Measurements from ENCODE around the gene TMEM120B. TPM values are rescaled to one million over a fixed set of nuclear protein-coding genes. Genes with fewer than 3 reads are reported as not detected.

TMEM120B gene
- total and polyA plus RNA-seq, 2 of the 13 experiments (the other 11 are each of a cell fraction or from before 2014, with no cell fraction given) = 7.1 to 12.9 TPM

GRCh38 chr12:121811434-121812319 lies 99.1 kb downstream of the TMEM120B start (continued):
- no peak for TF ChIP-seq ZNF367 (CRISPR knock-in tag; IDR thresholded peaks at IDR 0.05; ENCODE audit: borderline replicate concordance)
- TF ChIP-seq ZNF605 (CRISPR knock-in tag; IDR thresholded peaks at IDR 0.05) = no peak
- no peak for TF ChIP-seq ZNF264 (CRISPR knock-in tag; IDR thresholded peaks at IDR 0.05)
- TF ChIP-seq MAFG (CRISPR knock-in tag; IDR thresholded peaks at IDR 0.05) = no peak
- TF ChIP-seq ZNF564 (CRISPR knock-in tag; IDR thresholded peaks at IDR 0.05) = peak; percentile 98; the same call in 1 of the 2 replicates
- TF ChIP-seq ZNF577 (CRISPR knock-in tag; IDR thresholded peaks at IDR 0.05; ENCODE audit: borderline replicate concordance, low read depth) = no peak
- TF ChIP-seq ZNF281 (CRISPR knock-in tag; IDR thresholded peaks at IDR 0.05; ENCODE audit: borderline replicate concordance) = peak; percentile 79; the same call in 1 of the 2 replicates
- TF ChIP-seq SRSF1 (optimal IDR thresholded peaks at IDR 0.05; ENCODE audit: low read depth, low read length) = peak; percentile 44
- no peak for TF ChIP-seq SALL2 (CRISPR knock-in tag; IDR thresholded peaks at IDR 0.05)
- no peak for TF ChIP-seq FOXO1 (CRISPR knock-in tag; IDR thresholded peaks at IDR 0.05)
- no peak for TF ChIP-seq ZNF691 (CRISPR knock-in tag; IDR thresholded peaks at IDR 0.05; ENCODE audit: borderline replicate concordance, low read depth)
- TF ChIP-seq ELF1 (CRISPR knock-in tag; IDR thresholded peaks at IDR 0.05) = no peak
- TF ChIP-seq ZNF468 (CRISPR knock-in tag; IDR thresholded peaks at IDR 0.05) = no peak
- no peak; the same call in 1 of the 2 replicates for TF ChIP-seq FOXC1 (CRISPR knock-in tag; IDR thresholded peaks at IDR 0.05; ENCODE audit: borderline replicate concordance)
- TF ChIP-seq ZBTB4 (CRISPR knock-in tag; IDR thresholded peaks at IDR 0.05; ENCODE audit: borderline replicate concordance) = no peak
- no peak for TF ChIP-seq ZNF414 (CRISPR knock-in tag; IDR thresholded peaks at IDR 0.05)
- no peak for TF ChIP-seq ATF1 (CRISPR knock-in tag; IDR thresholded peaks at IDR 0.05)
- no peak for TF ChIP-seq PBX2 (CRISPR knock-in tag; IDR thresholded peaks at IDR 0.05)
- no peak for TF ChIP-seq IRX3 (CRISPR knock-in tag; IDR thresholded peaks at IDR 0.05; ENCODE audit: borderline replicate concordance, low read depth)
- no peak for TF ChIP-seq ELF3 (CRISPR knock-in tag; IDR thresholded peaks at IDR 0.05)
- TF ChIP-seq ZSCAN12 (CRISPR knock-in tag; IDR thresholded peaks at IDR 0.05) = 0 out of 2 replicates have a peak, but pooled peaks have one; percentile 58
